Measurements from ENCODE around the gene FAM111A. TPM values are rescaled to one million over a fixed set of nuclear protein-coding genes. Genes with fewer than 3 reads are reported as not detected.
"Not testable (repeated sequence)": the region's sequence is repeated elsewhere in the genome, so short reads cannot be mapped to it uniquely, and the experiment has no call there.

Gene FAM111A
- total RNA-seq, 4 donors from 2014 or later: 7.2 to 65.2 (median 28.3) TPM

DNA sequence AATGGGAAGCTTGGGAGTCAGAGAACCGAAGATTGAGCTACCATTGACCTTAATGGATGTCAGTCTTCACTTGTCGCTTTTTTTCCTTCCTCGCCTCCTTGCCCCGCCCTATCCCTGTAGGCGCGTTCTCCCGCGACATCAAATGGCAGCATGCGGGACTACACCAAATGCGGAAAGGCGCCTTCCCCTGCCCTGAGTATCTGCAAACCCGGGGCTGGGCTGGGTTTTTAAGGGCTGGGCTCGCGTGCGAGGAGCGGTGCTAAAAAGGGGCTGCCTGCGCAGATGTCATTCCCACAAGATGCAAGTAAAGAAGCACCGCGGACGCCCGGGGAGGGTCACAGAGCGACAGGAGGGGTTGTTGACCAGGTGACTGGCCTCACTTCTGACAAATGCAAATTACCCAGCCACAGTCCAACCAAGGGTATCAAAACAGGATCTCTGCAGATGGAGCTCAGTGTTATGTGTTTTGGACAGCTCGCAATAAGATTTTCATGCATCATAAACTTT lies 40.3 kb upstream of the FAM111A start:
- Histone ChIP-seq H3K27ac (no peak overlapping the region), H3K27me3 (peaks cover 0 to 4% of the 10 kb centered on the region in 2 donors), H3K4me1 (peaks cover 0 to 4% of the 10 kb centered on the region in 2 donors), H3K9me3 (no peaks in the 10 kb centered on the region), H3K4me3 (no peak overlapping the region), H3K36me3 (no peaks in the 10 kb centered on the region)
- no peak for TF ChIP-seq POLR2A (IDR thresholded peaks at IDR 0.05)
- peak in 1 of 4 experiments; percentile 10 for TF ChIP-seq CTCF (IDR thresholded peaks at IDR 0.05)
- intact Hi-C loops (cut with DNase I; ENCODE audit: low total_unique reads): no loop called here
- DNase-seq: peak; percentile 14

DNA sequence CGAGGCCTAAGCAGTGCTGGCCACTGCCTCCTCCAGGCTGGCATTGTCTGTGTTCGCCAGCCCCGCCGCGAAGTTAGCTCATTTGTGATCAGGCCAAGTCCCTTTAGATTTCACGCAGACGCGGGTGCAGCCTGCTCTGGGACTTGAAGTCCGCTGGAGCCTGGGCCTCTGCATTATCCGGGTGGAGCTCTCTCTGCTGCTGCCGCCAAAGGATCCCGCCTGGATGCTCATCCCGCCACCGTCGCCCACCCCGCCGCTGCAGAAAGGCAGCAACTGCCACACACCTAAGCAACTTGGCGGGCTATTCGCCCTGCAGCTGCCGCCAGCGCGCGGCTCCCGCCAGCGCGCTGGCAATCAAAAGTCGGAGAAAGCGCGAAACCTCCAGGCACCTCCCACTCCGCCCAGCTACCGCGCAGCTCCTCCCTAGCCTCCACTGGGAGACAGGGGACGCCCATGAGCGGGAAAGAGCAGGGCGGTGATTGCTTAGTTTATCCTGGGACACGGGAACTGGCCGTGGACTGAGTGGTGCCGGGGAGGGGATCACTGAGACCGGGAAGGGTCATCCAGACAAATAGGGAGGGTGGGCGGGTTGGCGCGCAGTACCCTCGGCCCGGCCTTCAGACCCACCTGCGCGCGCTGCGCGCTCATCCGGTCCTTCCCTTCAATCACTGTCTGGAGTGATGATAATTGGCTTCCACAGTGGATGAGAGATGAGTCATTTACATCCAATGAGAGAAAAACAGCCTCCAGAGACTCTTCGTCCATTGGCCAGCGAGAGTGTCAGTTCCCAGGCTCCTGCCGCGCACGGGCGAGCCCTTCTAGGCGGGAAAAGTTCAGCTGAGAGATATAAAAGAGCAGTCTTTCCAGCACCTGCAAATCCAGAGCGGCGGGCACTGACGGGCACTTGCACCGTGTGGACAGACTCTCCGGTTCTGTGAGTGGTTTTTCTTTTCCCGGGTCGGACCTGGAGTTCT lies 36.0 kb upstream of the FAM111A start, which contains the start of gene FAM111B:
TSS of gene FAM111B (plus strand) at position 875 of the 974 bp plus-strand sequence. CDS start 2,389 bp downstream, outside the sequence.
- Histone ChIP-seq H3K4me1 (peaks cover 0 to 4% of the 10 kb centered on the region in 2 donors), H3K27me3 (peaks cover 0 to 4% of the 10 kb centered on the region in 2 donors), H3K4me3 (peak within 1 kb of the TSS; percentile 37 to 47), H3K36me3 (no peaks in the 10 kb centered on the region), H3K27ac (peak within 1 kb of the TSS; percentile 29 to 76), H3K9me3 (no peaks in the 10 kb centered on the region)
- intact Hi-C loops (cut with DNase I; ENCODE audit: low total_unique reads): no loop called here
- DNase-seq: peak; percentile 83 to 89
- TF ChIP-seq CTCF (IDR thresholded peaks at IDR 0.05): peak in 1 of 4 experiments; percentile 19
- no peak for TF ChIP-seq POLR2A (IDR thresholded peaks at IDR 0.05)

DNA sequence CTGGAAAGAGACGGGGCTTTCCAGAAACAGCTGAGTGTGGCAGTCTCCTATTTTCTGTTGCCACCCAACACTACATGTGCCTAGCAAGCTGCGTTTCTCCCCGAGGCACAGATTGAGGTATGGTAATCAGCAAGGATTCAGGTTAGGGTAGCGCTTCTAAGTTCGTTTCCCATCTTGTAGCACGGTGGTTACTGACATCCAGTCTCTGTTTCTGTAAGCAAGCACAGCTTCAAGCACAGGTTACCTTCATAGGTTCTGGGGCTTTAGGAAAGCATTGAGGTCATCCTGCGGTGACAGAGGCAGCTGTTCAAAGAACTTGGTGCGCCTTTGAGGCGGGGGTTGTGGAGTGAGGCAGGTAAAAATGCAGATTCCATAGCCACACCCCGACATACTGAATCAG lies 34.9 kb upstream of the FAM111A start:
- H3K4me3 ChIP-seq; H3K36me3 ChIP-seq; DNase-seq; H3K27ac ChIP-seq; intact Hi-C loops (cut with DNase I; ENCODE audit: low total_unique reads); H3K27me3 ChIP-seq; H3K4me1 ChIP-seq; H3K9me3 ChIP-seq: not testable (repeated sequence)

GRCh38 chr11:59112494-59112893 lies 30.2 kb upstream of the FAM111A start:
- Histone ChIP-seq H3K36me3 (no peaks in the 10 kb centered on the region), H3K4me1 (no peaks in the 10 kb centered on the region), H3K9me3 (no peaks in the 10 kb centered on the region), H3K4me3 (no peak overlapping the region), H3K27me3 (no peaks in the 10 kb centered on the region), H3K27ac (no peak overlapping the region)
- no peak for DNase-seq
- intact Hi-C loops (cut with DNase I; ENCODE audit: low total_unique reads): no loop called here
- TF ChIP-seq CTCF (IDR thresholded peaks at IDR 0.05) (no peak), POLR2A (IDR thresholded peaks at IDR 0.05) (no peak)

DNA sequence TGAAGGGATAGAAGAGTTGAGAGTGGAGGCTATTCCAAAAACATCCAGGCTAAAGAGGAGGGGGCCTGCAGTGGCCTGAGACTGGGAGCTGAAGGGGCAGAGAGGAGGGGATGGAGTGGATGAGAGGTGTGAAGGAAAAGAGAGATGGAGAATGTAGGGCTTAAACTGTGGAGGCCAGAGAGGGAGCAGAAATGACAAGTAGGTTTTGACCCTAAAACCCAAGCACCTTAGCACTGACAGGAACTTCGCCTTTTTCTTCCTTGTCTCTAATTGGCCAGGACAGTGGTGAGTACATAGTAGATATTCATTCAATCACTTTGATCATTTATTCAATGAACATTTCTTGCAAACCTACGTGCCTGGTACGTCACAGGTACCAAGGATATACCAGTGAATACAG lies 28.3 kb upstream of the FAM111A start:
- TF ChIP-seq POLR2A (IDR thresholded peaks at IDR 0.05) (no peak), CTCF (IDR thresholded peaks at IDR 0.05) (no peak)
- Histone ChIP-seq H3K4me1 (no peaks in the 10 kb centered on the region), H3K36me3 (no peaks in the 10 kb centered on the region), H3K27ac (no peak overlapping the region), H3K4me3 (no peak overlapping the region), H3K27me3 (no peaks in the 10 kb centered on the region), H3K9me3 (peaks cover 0 to 7% of the 10 kb centered on the region in 2 donors)
- intact Hi-C loops (cut with DNase I; ENCODE audit: low total_unique reads): no loop called here
- no peak for DNase-seq

Measured in uterus (tissue), 4 donors.